Kidney (tissue), 14 donors: ENCODE results near the gene SMCO2. TPM values are rescaled to one million over a fixed set of nuclear protein-coding genes. Genes with fewer than 3 reads are reported as not detected.

ENCODE experiments used
- DNase-seq, 5 donors: peaks; one replicate each; pipeline ENCODE4 v3.0.0-alpha.2; 2013 to 2020
- FAIRE-seq: peaks from 2 replicates; lab custom pipeline; 2012; peaks lifted over from hg19 to GRCh38; lab: Jason Lieb, UNC
- H3K27ac ChIP-seq, 2 donors: one replicate each; pipeline ENCODE4 v1.7.0; 2013; ENCODE audit warnings: low read depth in 2 of 2, low read length in 2 of 2, inconsistent platforms in 1 of 2
- H3K27me3 ChIP-seq: one replicate; pipeline ENCODE4 v1.7.1; 2013; ENCODE audit warnings: low read length, inconsistent platforms; ENCODE audit not compliant: control insufficient read depth, insufficient read depth
- H3K36me3 ChIP-seq, 3 donors: one replicate each; pipeline versions ENCODE4 v1.7.0 to v1.7.1; 2013; ENCODE audit warnings: low read length in 3 of 3, control low read depth in 1 of 3, inconsistent platforms in 1 of 3; ENCODE audit not compliant: insufficient read depth in 3 of 3, control insufficient read depth in 2 of 3
- H3K4me1 ChIP-seq, 3 donors: one replicate each; pipeline versions ENCODE4 v1.7.0 to v1.7.1; 2013; ENCODE audit warnings: low read length in 3 of 3, inconsistent platforms in 1 of 3, low read depth in 1 of 3; ENCODE audit not compliant: control insufficient read depth in 2 of 3, insufficient read depth in 2 of 3
- H3K4me3 ChIP-seq, 3 donors: one replicate each; pipeline versions ENCODE4 v1.7.0 to v1.8.1; 2013; ENCODE audit warnings: low read length in 3 of 3, control low read depth in 1 of 3, inconsistent platforms in 1 of 3
- H3K9ac ChIP-seq, 3 donors: one replicate each; pipeline versions ENCODE4 v1.7.0 to v1.7.1; 2013; ENCODE audit warnings: low read length in 3 of 3, control low read depth in 1 of 3, inconsistent platforms in 1 of 3
- H3K9me3 ChIP-seq, 3 donors: one replicate each; pipeline versions ENCODE4 v1.7.0 to v1.7.1; 2013; ENCODE audit warnings: low read length in 3 of 3, control low read depth in 1 of 3, inconsistent platforms in 1 of 3; ENCODE audit not compliant: control insufficient read depth in 2 of 3, insufficient read depth in 1 of 3
- intact Hi-C: fragments of 100-400 bp; cut with DNase I; formaldehyde crosslinking; loops from one replicate; pipeline ENCODE4 v1.11.1; 2022
- polyA plus RNA-seq: library from polyadenylated mRNA; stranded (reverse); fragments of 350-450 nt; fragmentation: Illumina TruSeq; extraction: RNeasy Lipid Tissue Mini Kit (QIAGEN cat#74804); gene quantifications from one replicate; pipeline ENCODE4 v1.2.3, GENCODE V29; 2014; ENCODE audit warnings: low read depth, low replicate concordance; ENCODE audit not compliant: insufficient read depth
- total RNA-seq: library from RNA; stranded (reverse); fragmentation: NEBNext Ultra II Directional; extraction: Animal tissue kit (Norgen Biotek cat#: 25700); gene quantifications from one replicate; pipeline ENCODE4 v1.2.1, GENCODE V29; 2021
- TF ChIP-seq, protein P1 (sequence below): IDR thresholded peaks from 3 replicates; pipeline ENCODE4 v1.5.1; 2012; ENCODE audit warnings: mild to moderate bottlenecking, moderate library complexity, borderline replicate concordance; ENCODE audit not compliant: insufficient read depth; ENCODE audit errors: extremely low read depth
- donor health status: control.
- donor health status: control.
- donor health status: control.
- donor health status: control.
- donor health status: control.
- donor health status: DM: yes; HTN: yes; CAD: no.
- donor health status: Normal renal cell carcinoma (clear cell type).

Gene SMCO2
- total and polyA plus RNA-seq, 2 donors from 2014 or later: 0.38 TPM; not detected in 1

DNA sequence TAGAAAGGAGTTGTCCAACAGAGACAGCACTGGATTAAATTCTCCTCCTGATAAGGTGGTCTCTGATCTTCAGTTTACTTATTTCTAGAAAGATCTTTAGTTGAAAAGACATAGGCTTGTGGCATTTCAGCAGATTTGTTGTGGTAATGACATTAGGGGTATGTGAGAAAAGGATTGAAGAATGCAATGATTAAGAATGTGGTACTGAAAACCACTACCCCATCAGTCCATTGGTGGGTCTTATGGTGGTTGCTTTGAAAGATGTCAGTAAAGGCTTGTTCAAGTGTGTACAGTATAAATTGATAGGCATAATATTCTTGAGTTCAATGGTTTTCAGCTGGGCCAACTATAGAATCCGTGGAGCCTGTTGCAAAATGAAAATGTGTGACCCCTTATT, 88.2 kb downstream of the SMCO2 start:
- DNase-seq (no peak), FAIRE-seq (no peak)
- no peaks in the 10 kb centered on the region for H3K36me3 ChIP-seq
- H3K4me3 ChIP-seq: no peak overlapping the region
- intact Hi-C loops: no loop called here
- H3K27me3 ChIP-seq: no peaks in the 10 kb centered on the region
- TF ChIP-seq, protein P1, sequence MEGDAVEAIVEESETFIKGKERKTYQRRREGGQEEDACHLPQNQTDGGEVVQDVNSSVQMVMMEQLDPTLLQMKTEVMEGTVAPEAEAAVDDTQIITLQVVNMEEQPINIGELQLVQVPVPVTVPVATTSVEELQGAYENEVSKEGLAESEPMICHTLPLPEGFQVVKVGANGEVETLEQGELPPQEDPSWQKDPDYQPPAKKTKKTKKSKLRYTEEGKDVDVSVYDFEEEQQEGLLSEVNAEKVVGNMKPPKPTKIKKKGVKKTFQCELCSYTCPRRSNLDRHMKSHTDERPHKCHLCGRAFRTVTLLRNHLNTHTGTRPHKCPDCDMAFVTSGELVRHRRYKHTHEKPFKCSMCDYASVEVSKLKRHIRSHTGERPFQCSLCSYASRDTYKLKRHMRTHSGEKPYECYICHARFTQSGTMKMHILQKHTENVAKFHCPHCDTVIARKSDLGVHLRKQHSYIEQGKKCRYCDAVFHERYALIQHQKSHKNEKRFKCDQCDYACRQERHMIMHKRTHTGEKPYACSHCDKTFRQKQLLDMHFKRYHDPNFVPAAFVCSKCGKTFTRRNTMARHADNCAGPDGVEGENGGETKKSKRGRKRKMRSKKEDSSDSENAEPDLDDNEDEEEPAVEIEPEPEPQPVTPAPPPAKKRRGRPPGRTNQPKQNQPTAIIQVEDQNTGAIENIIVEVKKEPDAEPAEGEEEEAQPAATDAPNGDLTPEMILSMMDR: no peak
- peaks cover 2 to 22% (median 8%) of the 10 kb centered on the region in 3 donors for H3K4me1 ChIP-seq
- H3K9me3 ChIP-seq: no peaks in the 10 kb centered on the region
- no peak overlapping the region for H3K27ac ChIP-seq
- no peak overlapping the region for H3K9ac ChIP-seq

DNA sequence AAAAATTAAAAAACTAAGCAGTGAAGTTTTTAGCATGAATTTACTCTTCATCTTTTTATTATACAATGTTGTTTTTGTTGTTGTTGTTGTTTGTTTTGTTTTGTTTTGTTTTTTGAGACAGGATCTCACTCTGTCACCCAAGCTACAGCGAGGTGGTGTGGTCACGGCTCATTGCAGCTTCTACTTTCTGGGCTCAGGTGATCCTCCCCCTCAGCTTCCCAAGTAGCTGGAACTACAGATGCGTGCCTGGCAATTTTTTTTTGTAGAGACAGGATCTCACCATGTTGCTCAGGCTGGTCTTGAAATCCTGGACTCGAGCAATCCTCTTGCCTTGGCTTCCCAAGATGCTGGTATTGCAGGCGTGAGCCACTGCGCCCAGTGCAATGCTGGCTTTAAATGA, 88.8 kb downstream of the SMCO2 start:
- Histone ChIP-seq H3K4me3 (no peak overlapping the region), H3K36me3 (no peaks in the 10 kb centered on the region), H3K4me1 (peaks cover 2 to 18% (median 6%) of the 10 kb centered on the region in 3 donors), H3K9me3 (no peaks in the 10 kb centered on the region), H3K9ac (no peak overlapping the region), H3K27me3 (no peaks in the 10 kb centered on the region), H3K27ac (no peak overlapping the region)
- intact Hi-C loops: no loop called here
- DNase-seq (no peak), FAIRE-seq (no peak)
- TF ChIP-seq, protein P1: no peak

DNA sequence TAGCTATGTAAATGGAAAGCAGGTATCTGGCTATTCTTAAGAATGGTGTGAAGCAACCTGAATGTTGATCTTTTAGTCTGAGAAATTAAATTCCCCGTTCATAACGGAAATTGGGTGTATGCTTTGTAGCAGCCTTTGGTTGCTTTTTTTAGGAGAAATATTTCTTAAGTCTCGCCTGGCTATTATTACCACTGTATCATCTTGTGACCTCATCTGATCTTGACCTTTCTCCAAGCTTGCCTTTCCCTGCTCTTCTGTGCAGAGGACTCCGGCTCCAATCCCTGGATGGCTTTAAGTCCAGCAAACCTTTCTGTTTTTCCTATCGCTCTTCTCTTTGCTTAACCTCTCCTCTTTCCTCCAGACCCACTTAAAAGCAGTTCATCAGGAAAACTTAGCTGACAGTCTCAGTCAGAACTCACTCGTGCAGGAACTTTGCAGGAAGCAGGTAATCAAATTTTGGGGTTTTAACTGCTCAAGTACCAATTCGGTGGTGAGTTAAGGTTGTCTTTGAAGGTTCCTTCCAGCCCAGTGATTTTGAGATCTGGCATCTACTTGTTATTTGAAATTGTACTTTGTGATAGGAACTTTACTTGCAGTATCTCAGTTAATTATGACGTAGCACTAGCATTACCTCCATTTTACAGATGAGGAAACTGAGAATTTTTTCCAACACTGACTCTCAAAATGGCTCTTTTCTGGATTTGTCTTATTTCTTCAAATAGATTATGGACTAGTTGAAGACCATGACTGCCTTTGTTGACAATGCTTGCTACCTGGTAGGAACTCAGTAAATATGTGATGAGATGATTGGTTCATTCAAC, 91.5 kb downstream of the SMCO2 start:
- Histone ChIP-seq H3K27ac (no peak overlapping the region), H3K36me3 (no peaks in the 10 kb centered on the region), H3K9ac (no peak overlapping the region), H3K4me1 (peaks cover 2 to 16% (median 4%) of the 10 kb centered on the region in 3 donors), H3K9me3 (no peaks in the 10 kb centered on the region), H3K4me3 (no peak overlapping the region), H3K27me3 (no peaks in the 10 kb centered on the region)
- intact Hi-C loops: no loop called here
- DNase-seq (no peak), FAIRE-seq (no peak)
- TF ChIP-seq, protein P1: no peak
